Thyroid gland (tissue), 4 donors: ENCODE results near the gene MRPL23.

Experiments used
- CTCF ChIP-seq, 6 experiments: fragments of 200-600 bp in 3 of 6; fragments of 450-650 bp in 3 of 6; sonication (generic) in 3 of 6; IDR thresholded peaks; one replicate each; pipeline ENCODE4 v1.5.1; 2016 to 2019; ENCODE audit warnings: antibody characterized with exemption in 6 of 6, mild to moderate bottlenecking in 2 of 6, inconsistent platforms in 1 of 6, moderate library complexity in 1 of 6
- POLR2A ChIP-seq, 2 donors: fragments of 450-650 bp; IDR thresholded peaks; one replicate each; pipeline ENCODE4 v1.6.1; 2017; ENCODE audit warnings: antibody characterized with exemption in 2 of 2, mild to moderate bottlenecking in 2 of 2, moderate library complexity in 1 of 2

DNA sequence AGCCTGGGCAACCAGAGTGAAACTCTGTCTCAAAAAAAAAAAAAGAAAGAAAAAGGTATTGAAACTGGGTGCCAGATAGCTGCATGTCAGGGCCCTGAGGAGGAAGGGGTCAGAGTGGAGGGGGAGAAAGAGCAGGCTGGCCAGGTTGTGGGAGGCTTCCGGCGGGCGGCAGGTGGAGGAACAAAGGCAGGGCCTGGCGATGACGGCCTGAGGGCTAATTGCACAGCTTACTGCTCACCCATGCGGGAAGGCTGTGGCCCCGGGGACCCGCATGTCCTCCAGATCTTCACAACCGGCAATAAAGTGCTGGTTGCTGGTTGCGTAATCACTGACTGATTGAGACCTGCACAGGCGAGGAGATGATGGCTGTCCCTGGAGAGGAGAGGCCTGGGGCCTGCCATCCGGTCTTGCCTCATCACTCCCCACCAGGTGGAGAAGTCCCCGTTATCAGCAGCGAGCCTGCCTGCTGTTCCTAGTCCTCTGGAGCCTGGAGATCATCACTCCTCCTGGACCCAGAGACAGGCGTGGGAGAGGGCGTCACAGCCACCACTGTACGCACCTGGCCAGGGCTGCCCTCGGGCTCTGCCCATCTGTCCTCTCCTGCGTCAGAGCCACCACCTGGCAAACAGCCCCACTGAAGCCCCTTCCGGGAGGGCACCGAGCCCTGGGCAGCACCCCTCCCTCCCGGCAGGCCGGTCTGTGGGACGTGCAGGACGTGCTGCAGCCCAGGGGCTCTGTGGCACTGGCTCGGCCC lies 31.8 kb downstream of the MRPL23 start:
- TF ChIP-seq CTCF (IDR thresholded peaks at IDR 0.05) (no peak), POLR2A (IDR thresholded peaks at IDR 0.05) (no peak)
